CD4-positive, alpha-beta T cell treated with Interleukin-1 beta for 1 hour (primary cell): Measurements from ENCODE around the gene GALNT10.
A peak's percentile ranks its signal among the peaks of the same experiment; 100 is the strongest.

Experiments used
- DNase-seq, 2 donors: peaks; one replicate each; pipeline ENCODE4 v3.0.0-alpha.2; 2020 to 2022

The GALNT10 gene

DNA sequence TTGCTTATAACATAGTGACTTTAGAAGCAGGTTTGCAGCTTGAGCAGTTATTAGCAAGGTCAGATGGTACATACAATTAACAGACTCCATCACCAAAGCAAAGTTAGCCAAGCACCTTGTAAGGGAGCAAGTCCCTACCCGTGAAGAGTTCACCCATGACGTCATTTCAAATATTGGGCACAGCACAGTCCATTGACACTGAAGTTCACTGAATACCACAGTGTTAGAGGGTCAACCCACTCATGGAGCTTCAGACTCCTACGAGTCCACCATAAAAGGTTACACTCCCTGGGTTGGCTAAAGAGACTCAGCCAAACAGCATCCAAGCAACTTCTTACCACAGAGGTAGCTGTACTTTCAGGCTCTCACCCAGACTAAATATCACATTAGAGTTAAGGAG is 77.5 kb downstream of the GALNT10 start:
- no peak for DNase-seq

GRCh38 chr5:154269414-154269813 is 78.9 kb downstream of the GALNT10 start:
- DNase-seq = no peak

GRCh38 chr5:154271466-154271865 is 80.9 kb downstream of the GALNT10 start:
- DNase-seq = no peak

- no peak for DNase-seq
Observed at GRCh38 chr5:154271936-154272514, 81.5 kb downstream of the GALNT10 start.

GRCh38 chr5:154273028-154273617 is 82.6 kb downstream of the GALNT10 start:
- DNase-seq = peak; percentile 0 to 19

DNA sequence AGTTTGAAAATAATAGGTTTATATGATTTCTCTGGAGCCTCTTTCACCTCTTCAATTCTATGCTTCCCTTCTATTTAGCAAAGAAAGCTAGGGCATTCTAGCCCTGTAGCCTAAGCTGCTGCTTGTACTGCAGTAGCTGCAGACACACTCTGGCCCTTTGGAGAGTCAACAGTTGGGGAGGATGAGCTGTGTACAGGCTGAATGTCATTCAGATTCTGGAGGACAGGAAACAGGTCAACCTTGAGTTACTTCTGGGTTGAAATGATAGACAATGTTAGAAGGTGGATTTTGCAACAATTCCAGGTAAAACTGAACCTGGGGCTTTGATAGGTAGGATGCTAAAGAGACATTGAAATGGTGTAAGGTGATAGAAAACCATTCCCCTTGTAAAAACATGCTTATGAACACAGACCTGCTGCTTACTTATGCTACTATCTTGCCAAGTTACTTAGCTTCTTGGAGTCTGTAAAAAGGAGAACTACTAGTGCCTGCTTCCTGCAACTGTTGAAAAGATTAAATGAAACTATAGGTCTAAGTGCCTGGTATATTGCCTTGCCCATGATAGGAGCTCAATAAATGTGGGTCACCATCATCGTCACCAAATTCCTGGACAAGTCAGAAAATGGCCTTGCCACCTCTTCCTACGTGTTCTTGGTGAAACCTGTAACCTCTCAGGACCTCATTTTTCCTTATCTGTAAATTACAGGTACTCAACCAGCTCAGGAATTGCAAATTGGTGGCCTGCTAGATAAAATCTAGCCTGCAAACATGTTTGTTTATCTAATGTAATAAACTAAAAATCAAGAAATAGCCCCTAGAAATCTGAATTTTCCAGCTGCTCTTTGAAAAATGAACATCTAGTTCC is 83.7 kb downstream of the GALNT10 start:
- no peak for DNase-seq

DNA sequence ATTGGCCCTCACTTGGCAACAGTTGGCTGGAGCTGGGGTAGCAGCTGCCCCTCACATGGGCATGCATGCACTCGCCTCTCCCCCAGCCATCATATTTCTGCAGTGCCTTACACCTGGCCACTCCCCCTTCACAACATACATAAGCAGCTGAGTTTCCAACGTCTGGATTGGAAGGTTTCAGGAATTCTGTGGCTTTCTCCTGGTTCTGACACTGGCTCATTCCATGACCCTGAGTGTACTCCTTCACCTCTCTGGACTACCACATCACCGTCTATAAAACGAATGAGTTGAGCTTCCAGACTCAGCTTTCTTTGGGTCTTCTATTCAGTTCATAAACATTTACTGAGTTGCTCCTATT is 84.3 kb downstream of the GALNT10 start:
- DNase-seq = no peak

GRCh38 chr5:154275566-154275965 is 85.0 kb downstream of the GALNT10 start:
- no peak for DNase-seq

DNA sequence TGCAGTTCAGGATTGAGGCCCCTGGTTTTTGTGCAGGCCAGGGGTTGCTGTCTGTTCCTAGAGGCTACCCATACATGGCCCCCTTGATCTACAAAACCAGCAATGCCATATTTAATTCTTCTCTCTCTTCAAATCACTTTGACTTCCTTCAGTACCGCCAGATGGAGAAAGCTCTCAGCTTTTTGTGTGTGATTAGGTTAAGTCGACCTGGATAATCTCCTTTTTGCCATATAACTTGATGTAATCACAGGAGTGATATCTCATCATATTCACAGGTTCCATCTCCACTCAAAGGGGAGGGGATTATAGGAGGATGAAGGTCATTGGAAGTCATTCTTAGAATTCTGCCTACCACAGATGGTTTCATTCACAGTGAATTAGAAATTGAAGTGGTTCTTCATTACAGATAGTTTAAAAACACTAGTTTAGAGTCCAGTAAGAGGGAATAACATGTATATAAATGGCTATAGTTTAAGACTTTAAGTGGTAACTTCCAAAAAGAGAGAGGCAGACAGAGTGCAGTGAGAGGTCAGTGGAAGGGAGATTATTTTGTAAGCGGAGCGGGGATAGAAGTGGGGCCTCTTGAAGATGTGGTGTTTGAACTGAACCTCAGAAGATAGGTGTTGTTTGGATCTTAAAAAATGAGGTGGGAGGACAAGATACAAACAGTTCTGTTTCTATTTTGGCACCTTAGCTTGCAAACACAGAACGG is 85.9 kb downstream of the GALNT10 start:
- DNase-seq = no peak

- DNase-seq = no peak
Observed at GRCh38 chr5:154276973-154277331, 86.4 kb downstream of the GALNT10 start.

GRCh38 chr5:154277499-154277898 is 87.0 kb downstream of the GALNT10 start:
- DNase-seq = no peak

DNA sequence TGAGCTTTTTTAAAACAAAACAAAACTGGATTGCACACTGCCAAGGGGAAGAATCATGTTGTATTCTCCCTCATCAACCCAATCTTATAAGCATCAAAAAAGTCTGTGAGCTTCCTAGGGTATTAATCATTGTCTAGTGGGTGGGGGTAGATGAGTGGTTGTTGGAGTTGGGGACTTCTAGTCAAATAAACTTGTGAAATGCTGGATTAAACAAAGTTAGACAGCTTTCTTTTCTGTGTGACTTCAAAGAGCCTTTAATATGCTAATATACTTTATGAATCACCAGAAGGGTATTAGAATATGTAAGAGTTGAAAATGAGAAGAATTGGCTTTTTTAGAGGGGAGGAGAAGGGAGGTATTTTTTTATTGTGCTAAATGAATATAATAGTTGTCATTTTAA is 87.7 kb downstream of the GALNT10 start:
- DNase-seq = no peak

DNA sequence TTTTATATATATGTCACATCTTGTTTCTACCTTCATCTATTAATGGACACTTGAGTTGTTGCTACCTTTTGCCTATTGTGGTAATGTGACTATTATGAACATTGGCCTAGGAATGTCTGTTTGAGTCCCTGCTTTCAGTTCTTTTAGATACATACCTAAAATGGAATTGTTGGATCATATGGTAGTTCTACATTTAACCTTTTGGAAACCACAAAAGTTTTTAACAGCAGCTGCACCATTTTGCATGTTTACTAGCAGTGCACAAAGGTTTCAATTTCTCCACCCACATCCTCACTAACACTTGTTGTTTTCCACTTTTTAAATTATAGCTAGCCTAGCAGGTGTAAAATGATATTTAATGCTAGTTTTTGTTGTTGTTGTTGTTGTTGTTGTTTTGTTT is 88.4 kb downstream of the GALNT10 start:
- DNase-seq = no peak

DNA sequence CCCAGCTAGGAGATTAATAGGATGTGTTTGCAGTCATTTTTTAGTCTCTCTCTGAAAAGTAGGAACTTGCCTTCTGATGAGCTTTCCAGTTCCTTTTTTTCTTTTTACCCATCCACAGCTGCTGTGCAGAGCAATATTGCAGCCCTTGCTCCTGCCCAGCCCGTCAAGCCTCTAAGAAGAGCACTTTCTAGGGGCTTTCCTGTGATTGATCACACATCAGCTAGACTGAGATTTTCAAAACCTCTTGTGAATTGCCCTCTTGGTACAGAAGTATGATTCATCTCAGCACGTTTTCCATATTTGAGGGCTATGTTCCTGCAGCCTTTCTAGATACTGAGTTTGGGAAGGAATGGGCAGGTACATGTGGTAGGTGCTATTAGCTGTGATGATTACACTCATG is 93.9 kb downstream of the GALNT10 start:
- peak in 1 of 2 donors; percentile 2 for DNase-seq

DNA sequence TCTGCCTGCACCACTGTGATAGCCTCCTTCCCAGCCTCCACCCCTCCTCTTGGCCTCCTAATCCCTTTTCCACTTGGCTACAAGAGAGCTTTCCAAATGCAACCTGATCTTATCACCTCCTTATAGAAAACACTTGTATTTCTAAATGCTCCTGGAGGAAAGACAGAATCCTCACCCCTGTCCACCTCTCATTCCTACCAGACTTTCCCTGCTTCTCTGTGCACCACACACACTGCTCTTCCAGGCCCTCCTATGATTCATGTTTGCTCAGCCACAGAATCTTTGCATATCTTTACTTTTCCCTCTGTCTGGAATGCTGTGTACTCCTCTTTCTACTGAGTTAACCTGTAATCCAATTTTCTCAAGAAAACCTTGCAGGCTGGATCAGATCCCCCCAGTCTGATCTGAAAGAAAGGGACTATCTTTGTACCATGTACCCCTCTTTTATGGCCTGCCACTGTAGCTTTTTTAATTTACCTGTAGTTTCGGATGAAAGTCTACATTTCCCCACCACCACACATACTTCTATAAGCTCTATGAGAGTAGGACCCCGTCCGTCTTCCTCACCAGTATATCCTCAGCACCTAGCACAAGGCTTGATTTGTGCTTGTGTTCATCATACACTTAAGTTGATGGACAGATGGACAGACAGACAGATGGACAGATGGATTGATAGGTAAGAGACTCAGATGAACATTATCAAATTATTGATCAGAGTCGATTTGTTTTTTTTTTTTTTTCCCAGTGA is 95.3 kb downstream of the GALNT10 start:
- DNase-seq = no peak

DNA sequence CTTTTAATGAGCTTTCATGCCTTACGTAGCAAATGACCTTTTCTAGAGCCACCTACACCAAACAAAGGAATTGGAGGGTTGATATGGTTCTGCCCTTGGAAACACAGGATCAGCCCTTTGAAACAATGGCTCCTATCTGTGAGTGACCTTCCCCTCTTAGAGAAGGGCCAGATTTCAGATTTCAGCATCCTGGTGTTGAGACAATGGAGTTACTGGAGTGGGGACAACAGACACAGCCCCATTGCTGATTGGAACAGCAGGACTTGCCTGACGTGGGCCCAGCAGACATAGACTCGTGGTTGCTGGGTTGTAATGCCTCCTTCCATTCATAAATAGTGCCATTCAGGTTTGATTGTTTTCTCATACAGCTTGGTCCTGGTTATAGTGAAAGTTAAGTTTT is 96.0 kb downstream of the GALNT10 start:
- DNase-seq = no peak

DNA sequence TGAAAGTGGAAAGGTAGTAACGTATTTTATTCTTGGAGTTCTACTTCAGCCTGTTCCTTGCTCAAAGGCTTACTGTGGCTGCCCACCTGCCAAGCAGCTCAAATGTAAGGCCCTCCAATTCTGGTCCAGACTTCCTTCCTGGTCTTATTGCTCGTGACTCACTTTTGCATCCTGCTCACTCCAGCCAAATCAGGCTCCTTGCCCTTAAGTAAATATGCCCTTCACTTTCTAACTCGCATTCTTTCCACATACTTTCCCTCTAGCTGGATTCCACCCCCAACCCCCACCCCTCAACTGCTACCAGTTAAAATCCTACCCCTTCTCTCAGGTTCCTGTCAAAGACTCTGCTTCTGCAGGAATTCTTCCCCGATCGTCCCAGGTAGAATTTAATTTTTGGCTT is 96.6 kb downstream of the GALNT10 start:
- DNase-seq = no peak

DNA sequence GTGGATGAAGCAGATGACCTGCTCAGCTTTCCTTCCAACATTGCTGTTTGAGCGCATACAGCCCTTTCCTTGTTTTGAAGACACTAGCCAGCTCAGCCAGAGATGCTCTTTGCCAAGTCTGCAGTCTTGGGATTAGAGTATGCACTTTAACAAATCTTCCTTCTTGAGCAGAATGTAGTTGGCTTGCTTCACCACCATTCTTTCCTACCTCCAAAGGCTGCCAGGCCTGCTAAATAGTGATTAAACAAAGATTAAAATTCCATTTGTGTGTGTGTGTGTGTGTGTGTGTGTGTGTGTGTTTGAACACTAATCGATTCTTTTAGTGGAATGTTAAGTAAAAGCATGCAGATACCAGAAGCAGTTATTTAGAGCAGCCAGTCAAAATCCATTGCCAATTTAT is 97.6 kb downstream of the GALNT10 start:
- no peak for DNase-seq

DNA sequence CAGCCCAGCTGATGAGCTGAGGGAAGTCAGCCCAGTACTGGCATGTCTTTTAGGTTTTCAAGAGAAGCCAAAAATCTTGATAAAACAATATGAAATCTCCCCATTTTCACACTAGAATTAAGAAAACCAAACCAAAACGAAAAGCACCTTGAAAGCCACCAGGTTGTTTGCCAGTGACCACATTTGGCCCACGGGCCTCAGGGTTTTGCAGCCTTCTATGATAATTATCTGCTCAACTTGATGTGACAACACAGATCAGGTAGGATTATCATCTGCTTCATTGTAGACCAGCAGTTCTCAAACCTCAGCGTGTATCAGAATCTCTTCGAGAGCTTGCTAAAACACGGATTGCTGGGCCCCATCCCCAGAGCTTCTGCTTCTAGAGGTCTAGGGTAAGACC is 101.4 kb downstream of the GALNT10 start:
- DNase-seq = no peak

DNA sequence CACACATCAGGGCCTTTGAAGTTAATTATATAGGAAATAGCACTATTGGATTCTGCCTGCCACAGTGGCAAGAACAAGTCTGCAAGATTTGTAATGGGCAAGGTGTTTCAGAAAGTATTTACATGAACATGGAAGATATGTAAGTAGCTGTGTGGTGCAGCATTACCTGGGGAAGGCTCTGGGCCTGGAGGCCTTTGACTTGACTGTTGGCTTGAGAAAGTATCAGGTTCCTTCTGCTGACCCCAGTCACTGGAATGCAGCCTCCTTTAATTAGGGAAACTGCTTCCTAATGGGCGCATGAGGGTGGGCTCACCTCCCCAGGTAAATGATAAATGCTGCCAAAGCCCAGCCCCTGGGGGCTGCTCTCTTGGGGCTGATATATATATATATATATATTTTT is 102.7 kb downstream of the GALNT10 start:
- no peak for DNase-seq

- DNase-seq = no peak
Observed at GRCh38 chr5:154295551-154295950, 105.0 kb downstream of the GALNT10 start.

DNA sequence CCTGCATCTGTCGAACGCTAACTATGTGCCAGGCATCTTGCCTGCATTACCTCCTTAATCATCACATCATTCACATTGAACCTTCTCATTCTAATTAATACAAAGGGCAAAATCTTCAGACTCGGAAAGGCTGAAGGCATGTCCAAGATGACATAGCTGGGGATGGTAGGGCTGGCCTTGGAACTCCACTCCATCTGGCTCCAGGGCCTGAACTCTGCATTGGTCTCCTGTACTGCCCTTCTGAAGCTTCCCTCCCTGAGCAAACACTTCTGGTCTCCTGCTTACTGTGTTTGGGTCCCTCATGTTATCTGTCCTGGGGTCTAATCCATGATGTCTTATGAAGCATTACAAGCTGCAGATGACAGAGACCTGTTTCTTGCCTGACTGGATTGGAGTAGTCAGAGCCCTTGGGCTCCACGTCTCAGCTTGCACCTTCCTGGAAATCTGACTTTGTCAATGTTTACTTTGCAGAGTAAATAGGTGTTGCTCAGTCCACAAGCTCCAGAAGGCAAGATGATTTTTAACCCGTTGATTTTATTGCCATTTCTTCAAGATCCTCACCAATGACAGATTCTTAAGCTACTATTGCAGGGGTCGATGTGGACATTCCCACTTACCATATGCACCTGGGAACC is 106.1 kb downstream of the GALNT10 start:
- DNase-seq = no peak

DNA sequence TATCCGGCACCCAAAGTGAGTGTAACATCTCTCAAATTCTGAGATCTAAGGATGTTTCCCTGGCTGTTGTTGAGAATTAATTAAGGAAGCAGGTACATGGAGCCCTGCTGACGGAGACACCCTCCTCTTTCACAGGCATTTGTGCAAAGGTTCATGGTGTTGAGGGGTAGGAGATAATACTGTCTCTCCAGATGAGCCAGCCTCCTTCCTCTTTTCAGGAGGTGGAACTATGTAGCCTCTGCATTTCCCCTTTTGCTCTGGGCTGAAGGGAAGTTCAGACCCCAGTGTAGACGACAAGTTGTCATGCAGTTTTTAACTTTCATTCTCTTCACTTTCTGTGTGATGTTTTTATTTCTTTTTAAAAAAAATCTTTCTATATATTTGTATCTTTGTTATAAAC is 107.5 kb downstream of the GALNT10 start:
- DNase-seq = peak in 1 of 2 donors; percentile 3
